ENCODE measurements around the gene CHAF1A. TPM values are rescaled to one million over a fixed set of nuclear protein-coding genes. Genes with fewer than 3 reads are reported as not detected.

CHAF1A gene
- total and polyA plus RNA-seq, 4 donors = 1.0 to 20.8 (median 2.5) TPM

DNA sequence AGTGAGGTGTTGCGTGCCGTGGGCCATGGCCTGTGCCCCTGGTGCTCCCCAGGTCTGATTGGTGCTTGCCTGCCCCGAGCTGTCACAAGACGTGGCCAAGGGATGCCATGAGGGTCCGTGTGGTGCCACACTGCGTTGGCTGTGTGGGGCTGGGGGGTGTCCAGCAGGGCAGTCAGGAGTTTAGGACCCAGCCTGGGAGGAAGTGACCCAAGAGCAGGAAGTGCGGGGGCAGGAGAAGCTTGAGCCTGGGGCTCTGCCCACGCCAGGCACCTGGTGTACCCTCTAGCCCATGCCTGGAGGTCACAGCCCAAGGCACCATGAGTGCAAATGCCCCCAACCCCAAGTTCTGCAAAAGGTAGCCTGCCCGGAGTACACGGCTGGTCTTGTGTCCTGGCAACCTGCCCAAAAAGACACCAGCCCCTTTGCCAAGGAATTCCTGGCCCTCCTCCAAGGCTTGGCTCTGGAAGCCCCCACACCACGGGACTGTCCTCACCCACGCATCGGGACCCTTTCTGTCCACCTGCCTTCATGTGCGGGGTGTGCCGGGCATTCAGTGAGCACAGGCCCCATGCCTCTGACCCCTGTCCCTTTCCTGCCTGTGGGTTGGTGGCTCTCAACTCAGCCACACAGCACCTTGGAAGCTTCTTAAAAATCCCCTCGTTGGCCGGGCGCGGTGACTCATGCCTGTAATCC is 34.2 kb upstream of the CHAF1A start:
- H3K27ac ChIP-seq (ENCODE audit: low read depth in 1 of 2, low read length in 2 of 2) = peak overlapping the region; percentile 17 to 69

DNA sequence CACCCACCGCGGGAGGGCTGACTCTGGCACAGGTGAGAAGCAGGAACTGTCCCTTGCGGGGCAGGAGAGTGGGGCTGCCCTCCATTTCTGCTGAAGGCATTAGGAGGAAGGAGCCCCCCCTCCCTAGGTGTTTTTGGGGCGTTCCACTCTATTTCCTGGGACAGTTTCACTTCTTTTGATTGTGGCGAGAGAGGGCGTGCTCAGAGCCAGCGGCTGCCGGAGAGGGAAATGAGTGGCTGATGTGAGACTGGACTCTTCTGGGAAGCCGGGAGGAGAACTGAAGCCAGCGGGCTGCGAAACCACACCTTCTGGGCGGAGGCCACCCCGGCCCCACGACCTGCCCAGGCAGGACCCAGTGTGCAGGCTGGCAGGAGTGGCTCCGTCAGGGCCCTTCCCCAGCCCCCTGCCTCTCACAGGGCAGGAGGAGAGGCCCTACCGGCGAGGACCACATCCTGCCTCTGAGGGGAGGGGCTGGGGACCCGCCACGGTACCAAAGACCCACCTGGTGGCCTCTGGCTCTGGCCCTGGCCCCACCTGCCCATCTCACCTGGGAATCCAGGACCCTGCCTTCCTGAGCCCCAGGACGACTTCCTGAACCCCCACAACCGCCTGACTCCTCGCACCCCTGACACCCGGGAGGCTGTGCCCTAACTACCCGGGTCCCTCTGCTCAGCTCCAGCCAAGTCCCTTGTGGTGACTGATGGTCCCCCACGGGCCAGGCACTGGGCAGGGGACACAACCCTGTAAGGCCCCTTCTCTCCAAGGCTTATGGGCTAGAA is 33.1 kb upstream of the CHAF1A start:
- no peaks in the 10 kb centered on the region for H3K27me3 ChIP-seq (ENCODE audit: control insufficient read depth in 4 of 4, insufficient read depth in 4 of 4, low read length in 3 of 4)
- peak; percentile 64 for DNase-seq (ENCODE audit: low spot score)
- TF ChIP-seq HNF4A (conservative IDR thresholded peaks at IDR 0.05) = no peak
- TF ChIP-seq RXRA (IDR thresholded peaks at IDR 0.05) = no peak
- no peak for TF ChIP-seq JUND (IDR thresholded peaks at IDR 0.05)
- TF ChIP-seq, protein P1, sequence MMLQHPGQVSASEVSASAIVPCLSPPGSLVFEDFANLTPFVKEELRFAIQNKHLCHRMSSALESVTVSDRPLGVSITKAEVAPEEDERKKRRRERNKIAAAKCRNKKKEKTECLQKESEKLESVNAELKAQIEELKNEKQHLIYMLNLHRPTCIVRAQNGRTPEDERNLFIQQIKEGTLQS (IDR thresholded peaks at IDR 0.05) = no peak
- TF ChIP-seq FOXA2 (IDR thresholded peaks at IDR 0.05) = no peak
- TF ChIP-seq HNF4G (IDR thresholded peaks at IDR 0.05) = no peak
- TF ChIP-seq TAF1 (conservative IDR thresholded peaks at IDR 0.05) = no peak
- TF ChIP-seq, protein P2, sequence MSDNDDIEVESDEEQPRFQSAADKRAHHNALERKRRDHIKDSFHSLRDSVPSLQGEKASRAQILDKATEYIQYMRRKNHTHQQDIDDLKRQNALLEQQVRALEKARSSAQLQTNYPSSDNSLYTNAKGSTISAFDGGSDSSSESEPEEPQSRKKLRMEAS (IDR thresholded peaks at IDR 0.05) = no peak
- TF ChIP-seq SP1 (IDR thresholded peaks at IDR 0.05) = no peak
- TF ChIP-seq, protein P3, sequence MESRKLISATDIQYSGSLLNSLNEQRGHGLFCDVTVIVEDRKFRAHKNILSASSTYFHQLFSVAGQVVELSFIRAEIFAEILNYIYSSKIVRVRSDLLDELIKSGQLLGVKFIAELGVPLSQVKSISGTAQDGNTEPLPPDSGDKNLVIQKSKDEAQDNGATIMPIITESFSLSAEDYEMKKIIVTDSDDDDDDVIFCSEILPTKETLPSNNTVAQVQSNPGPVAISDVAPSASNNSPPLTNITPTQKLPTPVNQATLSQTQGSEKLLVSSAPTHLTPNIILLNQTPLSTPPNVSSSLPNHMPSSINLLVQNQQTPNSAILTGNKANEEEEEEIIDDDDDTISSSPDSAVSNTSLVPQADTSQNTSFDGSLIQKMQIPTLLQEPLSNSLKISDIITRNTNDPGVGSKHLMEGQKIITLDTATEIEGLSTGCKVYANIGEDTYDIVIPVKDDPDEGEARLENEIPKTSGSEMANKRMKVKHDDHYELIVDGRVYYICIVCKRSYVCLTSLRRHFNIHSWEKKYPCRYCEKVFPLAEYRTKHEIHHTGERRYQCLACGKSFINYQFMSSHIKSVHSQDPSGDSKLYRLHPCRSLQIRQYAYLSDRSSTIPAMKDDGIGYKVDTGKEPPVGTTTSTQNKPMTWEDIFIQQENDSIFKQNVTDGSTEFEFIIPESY (IDR thresholded peaks at IDR 0.05) = no peak
- TF ChIP-seq YY1 (IDR thresholded peaks at IDR 0.05) = no peak
- no peak for TF ChIP-seq NR2F2 (IDR thresholded peaks at IDR 0.05)
- TF ChIP-seq RAD21 (IDR thresholded peaks at IDR 0.05) = no peak
- TF ChIP-seq GABPA (IDR thresholded peaks at IDR 0.05 in 1 of 2, conservative IDR thresholded peaks at IDR 0.05 in 1 of 2) = no peak
- no peak for TF ChIP-seq EGR1 (IDR thresholded peaks at IDR 0.05; ENCODE audit: low read depth in 2 of 2)
- TF ChIP-seq, protein P4, sequence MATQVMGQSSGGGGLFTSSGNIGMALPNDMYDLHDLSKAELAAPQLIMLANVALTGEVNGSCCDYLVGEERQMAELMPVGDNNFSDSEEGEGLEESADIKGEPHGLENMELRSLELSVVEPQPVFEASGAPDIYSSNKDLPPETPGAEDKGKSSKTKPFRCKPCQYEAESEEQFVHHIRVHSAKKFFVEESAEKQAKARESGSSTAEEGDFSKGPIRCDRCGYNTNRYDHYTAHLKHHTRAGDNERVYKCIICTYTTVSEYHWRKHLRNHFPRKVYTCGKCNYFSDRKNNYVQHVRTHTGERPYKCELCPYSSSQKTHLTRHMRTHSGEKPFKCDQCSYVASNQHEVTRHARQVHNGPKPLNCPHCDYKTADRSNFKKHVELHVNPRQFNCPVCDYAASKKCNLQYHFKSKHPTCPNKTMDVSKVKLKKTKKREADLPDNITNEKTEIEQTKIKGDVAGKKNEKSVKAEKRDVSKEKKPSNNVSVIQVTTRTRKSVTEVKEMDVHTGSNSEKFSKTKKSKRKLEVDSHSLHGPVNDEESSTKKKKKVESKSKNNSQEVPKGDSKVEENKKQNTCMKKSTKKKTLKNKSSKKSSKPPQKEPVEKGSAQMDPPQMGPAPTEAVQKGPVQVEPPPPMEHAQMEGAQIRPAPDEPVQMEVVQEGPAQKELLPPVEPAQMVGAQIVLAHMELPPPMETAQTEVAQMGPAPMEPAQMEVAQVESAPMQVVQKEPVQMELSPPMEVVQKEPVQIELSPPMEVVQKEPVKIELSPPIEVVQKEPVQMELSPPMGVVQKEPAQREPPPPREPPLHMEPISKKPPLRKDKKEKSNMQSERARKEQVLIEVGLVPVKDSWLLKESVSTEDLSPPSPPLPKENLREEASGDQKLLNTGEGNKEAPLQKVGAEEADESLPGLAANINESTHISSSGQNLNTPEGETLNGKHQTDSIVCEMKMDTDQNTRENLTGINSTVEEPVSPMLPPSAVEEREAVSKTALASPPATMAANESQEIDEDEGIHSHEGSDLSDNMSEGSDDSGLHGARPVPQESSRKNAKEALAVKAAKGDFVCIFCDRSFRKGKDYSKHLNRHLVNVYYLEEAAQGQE (IDR thresholded peaks at IDR 0.05) = no peak
- TF ChIP-seq, protein P5, sequence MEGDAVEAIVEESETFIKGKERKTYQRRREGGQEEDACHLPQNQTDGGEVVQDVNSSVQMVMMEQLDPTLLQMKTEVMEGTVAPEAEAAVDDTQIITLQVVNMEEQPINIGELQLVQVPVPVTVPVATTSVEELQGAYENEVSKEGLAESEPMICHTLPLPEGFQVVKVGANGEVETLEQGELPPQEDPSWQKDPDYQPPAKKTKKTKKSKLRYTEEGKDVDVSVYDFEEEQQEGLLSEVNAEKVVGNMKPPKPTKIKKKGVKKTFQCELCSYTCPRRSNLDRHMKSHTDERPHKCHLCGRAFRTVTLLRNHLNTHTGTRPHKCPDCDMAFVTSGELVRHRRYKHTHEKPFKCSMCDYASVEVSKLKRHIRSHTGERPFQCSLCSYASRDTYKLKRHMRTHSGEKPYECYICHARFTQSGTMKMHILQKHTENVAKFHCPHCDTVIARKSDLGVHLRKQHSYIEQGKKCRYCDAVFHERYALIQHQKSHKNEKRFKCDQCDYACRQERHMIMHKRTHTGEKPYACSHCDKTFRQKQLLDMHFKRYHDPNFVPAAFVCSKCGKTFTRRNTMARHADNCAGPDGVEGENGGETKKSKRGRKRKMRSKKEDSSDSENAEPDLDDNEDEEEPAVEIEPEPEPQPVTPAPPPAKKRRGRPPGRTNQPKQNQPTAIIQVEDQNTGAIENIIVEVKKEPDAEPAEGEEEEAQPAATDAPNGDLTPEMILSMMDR (IDR thresholded peaks at IDR 0.05; ENCODE audit: low read depth, low read length, missing input control) = no peak
- peak overlapping the region; percentile 51 to 69 for H3K27ac ChIP-seq (ENCODE audit: low read depth in 1 of 2, low read length in 2 of 2)
- peaks cover 4 to 18% (median 11%) of the 10 kb centered on the region in 4 donors for H3K36me3 ChIP-seq (ENCODE audit: control insufficient read depth in 4 of 4, insufficient read depth in 3 of 4, low read depth in 1 of 4, low read length in 3 of 4)
- peaks cover 12 to 60% (median 35%) of the 10 kb centered on the region in 4 donors for H3K4me1 ChIP-seq (ENCODE audit: control insufficient read depth in 4 of 4, insufficient read depth in 4 of 4, low read length in 3 of 4)
- H3K4me3 ChIP-seq (ENCODE audit: low read depth in 1 of 3, low read length in 3 of 3) = no peak overlapping the region
- 55% methylated on average over 25 of the region's 25 CpGs for WGBS
- no peaks in the 10 kb centered on the region for H3K9me3 ChIP-seq (ENCODE audit: control insufficient read depth in 4 of 4, low read length in 3 of 4)
- H3K9ac ChIP-seq (ENCODE audit: low read depth in 1 of 2, low read length in 2 of 2) = no peak overlapping the region

More for the DNA sequence above, 34.2 kb upstream of the CHAF1A start:
- TF ChIP-seq FOXA2 (IDR thresholded peaks at IDR 0.05) (no peak), RXRA (IDR thresholded peaks at IDR 0.05) (no peak), FOXA1 (IDR thresholded peaks at IDR 0.05) (no peak), JUND (IDR thresholded peaks at IDR 0.05) (no peak), RAD21 (IDR thresholded peaks at IDR 0.05) (no peak), HNF4G (IDR thresholded peaks at IDR 0.05) (no peak), GABPA (IDR thresholded peaks at IDR 0.05 in 1 of 2, conservative IDR thresholded peaks at IDR 0.05 in 1 of 2) (no peak), NR2F2 (IDR thresholded peaks at IDR 0.05) (no peak)
- TF ChIP-seq, protein P1 (IDR thresholded peaks at IDR 0.05) = no peak
- TF ChIP-seq, protein P2 (IDR thresholded peaks at IDR 0.05) = no peak
- Histone ChIP-seq H3K4me3 (ENCODE audit: low read depth in 1 of 3, low read length in 3 of 3) (no peak overlapping the region), H3K9me3 (ENCODE audit: control insufficient read depth in 4 of 4, low read length in 3 of 4) (no peaks in the 10 kb centered on the region), H3K27me3 (ENCODE audit: control insufficient read depth in 4 of 4, insufficient read depth in 4 of 4, low read length in 3 of 4) (no peaks in the 10 kb centered on the region), H3K9ac (ENCODE audit: low read depth in 1 of 2, low read length in 2 of 2) (no peak overlapping the region), H3K4me1 (ENCODE audit: control insufficient read depth in 4 of 4, insufficient read depth in 4 of 4, low read length in 3 of 4) (peaks cover 4 to 49% (median 29%) of the 10 kb centered on the region in 4 donors), H3K36me3 (ENCODE audit: control insufficient read depth in 4 of 4, insufficient read depth in 3 of 4, low read depth in 1 of 4, low read length in 3 of 4) (peaks cover 7 to 27% (median 14%) of the 10 kb centered on the region in 4 donors)
- 59% methylated on average over 19 of the region's 19 CpGs for WGBS
- DNase-seq (ENCODE audit: low spot score) = no peak
